GM19239 (cell line): ENCODE results near the gene HCLS1.
"Not testable (repeated sequence)": the region's sequence is repeated elsewhere in the genome, so short reads cannot be mapped to it uniquely, and the experiment has no call there.

ENCODE experiments used
- DNase-seq: peaks from one replicate; pipeline ENCODE4 v3.0.0; 2011; ENCODE audit warnings: low spot score; ENCODE audit not compliant: insufficient read length
- FAIRE-seq: peaks from 2 replicates; lab custom pipeline; 2011; peaks lifted over from hg19 to GRCh38; lab: Jason Lieb, UNC

Gene HCLS1

GRCh38 chr3:121660356-121661171 lies at the start of gene HCLS1:
Gene HCLS1 (minus strand): TSS chr3:121660903. CDS start chr3:121658347, 2,556 bp downstream.
- DNase-seq (peak; percentile 63), FAIRE-seq (peak; percentile 100)

- DNase-seq (no peak), FAIRE-seq (no peak)
These were observed 49.6 kb upstream of the HCLS1 start for GRCh38 chr3:121710347-121710746.

GRCh38 chr3:121707531-121708273 lies 47.0 kb upstream of the HCLS1 start:
- FAIRE-seq, result no peak

GRCh38 chr3:121705541-121705940 lies 44.8 kb upstream of the HCLS1 start:
- no peak for DNase-seq
- no peak for FAIRE-seq

More at GRCh38 chr3:121707531-121708273, 47.0 kb upstream of the HCLS1 start:
- no peak for DNase-seq

- FAIRE-seq (no peak), DNase-seq (no peak)
These were observed 43.3 kb upstream of the HCLS1 start for GRCh38 chr3:121703973-121704372.

GRCh38 chr3:121698901-121699300 lies 38.2 kb upstream of the HCLS1 start:
- no peak for FAIRE-seq
- DNase-seq, result no peak

GRCh38 chr3:121698476-121698875 lies 37.8 kb upstream of the HCLS1 start:
- DNase-seq, result no peak
- no peak for FAIRE-seq

- DNase-seq (no peak), FAIRE-seq (peak; percentile 11)
These were observed 35.5 kb upstream of the HCLS1 start for GRCh38 chr3:121696186-121696585.

GRCh38 chr3:121692010-121692699 lies 31.5 kb upstream of the HCLS1 start:
- DNase-seq (no peak), FAIRE-seq (peak; percentile 21)

- DNase-seq, result peak; percentile 56
- FAIRE-seq, result peak; percentile 64
These were observed 30.2 kb upstream of the HCLS1 start for GRCh38 chr3:121690777-121691405.

- FAIRE-seq, DNase-seq: not testable (repeated sequence)
These were observed 28.0 kb upstream of the HCLS1 start for GRCh38 chr3:121688747-121689146.

GRCh38 chr3:121681792-121682191 lies 21.1 kb upstream of the HCLS1 start:
- DNase-seq (no peak), FAIRE-seq (no peak)

GRCh38 chr3:121677141-121677540 lies 16.4 kb upstream of the HCLS1 start:
- FAIRE-seq (no peak), DNase-seq (no peak)

GRCh38 chr3:121670676-121671075 lies 10.0 kb upstream of the HCLS1 start:
- DNase-seq (no peak), FAIRE-seq (no peak)

GRCh38 chr3:121667333-121667732 lies 6.6 kb upstream of the HCLS1 start:
- no peak for DNase-seq
- no peak for FAIRE-seq

- no peak for DNase-seq
- FAIRE-seq, result no peak
These were observed 4.8 kb upstream of the HCLS1 start for GRCh38 chr3:121665488-121665887.

- DNase-seq (no peak), FAIRE-seq (no peak)
These were observed 2.6 kb upstream of the HCLS1 start for GRCh38 chr3:121663171-121663847.

GRCh38 chr3:121662742-121663141 lies 2.0 kb upstream of the HCLS1 start:
- DNase-seq (no peak), FAIRE-seq (no peak)

- DNase-seq (no peak), FAIRE-seq (no peak)
These were observed 673 bp upstream of the HCLS1 start for GRCh38 chr3:121661376-121661775.

GRCh38 chr3:121659586-121659985 lies 1.1 kb downstream of the HCLS1 start:
- DNase-seq (no peak), FAIRE-seq (no peak)
